Stimulated activated CD8-positive, alpha-beta memory T cell treated with anti-CD3 and anti-CD28 coated beads, Interleukin-15, amount 100 ng/mL, for 1 hour (primary cell): Measurements from ENCODE around the gene KCNJ11.

Source experiments
- DNase-seq: peaks from one replicate; pipeline ENCODE4 v3.0.0-alpha.2; 2020; ENCODE audit warnings: low read depth

Gene KCNJ11

DNA sequence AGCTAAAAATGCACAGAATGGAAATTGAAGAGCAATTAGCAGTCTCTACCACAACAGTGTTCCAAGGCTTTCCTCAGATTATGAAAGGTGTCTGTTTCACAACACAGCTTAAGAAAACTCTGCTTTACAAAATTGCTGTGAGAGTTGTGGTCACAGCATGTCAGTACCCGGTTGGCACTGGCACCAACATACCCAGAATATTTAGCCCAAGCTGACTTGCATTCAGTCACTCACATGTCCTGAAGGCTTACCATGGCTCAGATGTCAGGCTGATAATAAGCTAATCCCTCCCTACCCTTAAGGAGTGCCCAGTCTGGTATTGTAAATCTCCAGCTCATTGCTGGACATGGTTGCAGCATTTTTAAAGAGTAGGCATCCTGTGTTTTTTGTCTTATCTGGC, 22.0 kb downstream of the KCNJ11 start:
- DNase-seq: no peak

GRCh38 chr11:17354601-17354991, 33.9 kb downstream of the KCNJ11 start:
- DNase-seq: peak; percentile 41

DNA sequence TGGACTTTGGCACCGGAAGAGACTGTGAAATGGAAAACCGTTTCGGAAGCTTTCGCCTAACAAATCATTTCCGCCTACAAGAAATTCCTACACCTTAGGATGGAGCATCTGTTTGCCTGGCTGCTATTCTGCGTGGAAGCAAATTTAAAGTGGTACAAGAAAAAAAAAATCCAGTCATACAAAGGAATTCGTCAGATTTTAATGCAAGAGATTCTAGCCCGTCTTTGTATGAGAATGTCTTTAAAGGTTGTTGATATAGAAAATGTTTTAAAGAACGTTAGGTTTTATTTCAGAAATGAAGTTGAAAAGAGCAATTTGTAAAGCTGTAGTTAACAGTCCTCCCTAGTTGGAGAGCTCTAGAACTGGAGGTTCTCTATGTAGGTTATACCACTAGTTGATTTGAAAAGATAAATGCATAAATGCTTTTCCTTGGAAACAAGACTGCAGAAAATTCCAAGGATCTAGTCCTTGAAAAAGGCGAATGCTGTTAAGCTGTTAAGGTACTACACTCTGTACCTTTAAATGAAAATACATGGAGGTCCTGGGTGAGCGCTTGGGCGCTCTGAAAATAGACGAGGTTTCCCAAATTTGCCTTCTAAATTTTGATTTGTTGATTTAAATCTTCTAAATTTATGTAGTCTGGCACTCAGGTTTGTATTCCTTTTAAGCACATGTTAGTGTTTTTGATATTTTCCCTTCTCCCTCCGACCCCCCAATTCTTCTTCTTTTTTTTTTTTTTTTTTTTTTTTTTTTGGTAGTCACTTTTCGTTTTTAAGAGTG, 34.4 kb downstream of the KCNJ11 start:
- no peak for DNase-seq

GRCh38 chr11:17352950-17353820, 35.3 kb downstream of the KCNJ11 start:
- DNase-seq: no peak

DNA sequence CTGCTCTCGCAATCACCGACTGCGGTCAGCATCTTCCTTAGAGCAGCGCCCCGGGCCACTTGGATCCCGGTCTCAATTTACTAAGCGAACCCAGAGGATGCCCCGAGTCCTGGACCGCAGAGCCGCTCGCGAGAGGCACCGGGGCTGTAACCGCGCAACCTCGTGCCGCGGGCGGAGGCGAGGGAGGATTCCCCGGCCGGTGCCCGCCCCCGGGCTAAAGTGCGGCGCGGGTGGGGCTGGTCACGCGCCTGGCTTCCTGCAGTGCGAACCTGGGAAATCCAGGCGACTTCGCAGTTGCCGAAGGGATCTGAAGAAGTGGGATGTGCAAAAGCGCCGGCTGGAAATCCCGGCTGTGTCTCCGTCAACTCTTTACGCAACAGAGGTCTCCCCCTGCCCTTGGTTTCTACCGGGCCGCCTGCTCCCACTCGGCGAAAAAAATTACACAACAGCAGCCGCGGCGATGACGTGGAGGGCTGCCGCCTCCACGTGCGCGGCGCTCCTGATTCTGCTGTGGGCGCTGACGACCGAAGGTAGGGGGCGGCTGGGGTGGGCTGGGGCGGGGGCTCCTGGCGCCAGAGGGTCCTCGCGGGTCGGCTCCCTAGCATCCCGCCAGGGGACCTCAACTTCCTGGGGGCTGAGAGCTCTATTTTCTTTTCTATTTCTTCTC, 36.8 kb downstream of the KCNJ11 start, which contains the start of gene NCR3LG1:
NCR3LG1 (plus strand) TSS at position 291 of the 667 bp plus-strand sequence; CDS start at position 461, 170 bp downstream.
- DNase-seq: peak; percentile 22

- no peak for DNase-seq
Observed at GRCh38 chr11:17351172-17351509, 37.3 kb downstream of the KCNJ11 start.

DNA sequence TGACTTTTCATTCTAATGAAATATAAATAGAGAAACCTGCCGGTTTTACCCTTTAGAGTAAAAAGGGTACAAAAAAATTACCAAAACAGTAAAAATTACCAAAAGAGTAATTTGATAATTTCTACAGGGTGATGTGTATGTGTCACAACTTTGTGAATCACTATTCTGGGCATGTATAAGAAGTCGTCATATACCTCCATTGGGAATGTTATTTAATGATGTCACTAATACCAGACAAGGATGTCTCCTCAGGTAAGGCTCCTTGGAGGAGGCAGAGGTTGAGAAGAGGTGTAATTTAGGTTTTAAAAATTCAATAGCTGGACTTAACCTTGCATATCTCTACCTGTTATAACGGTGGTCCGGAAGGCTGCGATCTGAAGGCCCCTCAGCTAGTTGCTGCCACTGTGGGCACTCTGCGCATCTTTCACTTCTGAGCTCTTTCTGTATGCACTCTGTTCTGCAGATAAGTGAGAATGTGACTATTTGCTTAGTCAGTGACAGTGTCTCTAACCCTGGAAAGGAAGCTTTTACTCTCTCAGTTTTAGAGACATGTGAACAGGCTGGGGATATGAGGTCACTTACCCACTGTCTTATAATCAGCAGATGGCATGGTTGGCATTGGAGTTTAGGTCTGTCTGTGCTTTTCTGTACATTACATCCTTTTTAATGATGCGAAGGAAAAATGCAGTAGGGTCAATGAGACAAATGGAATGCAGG, 37.8 kb downstream of the KCNJ11 start:
- DNase-seq: no peak

GRCh38 chr11:17347676-17348075, 40.8 kb downstream of the KCNJ11 start:
- DNase-seq: no peak

DNA sequence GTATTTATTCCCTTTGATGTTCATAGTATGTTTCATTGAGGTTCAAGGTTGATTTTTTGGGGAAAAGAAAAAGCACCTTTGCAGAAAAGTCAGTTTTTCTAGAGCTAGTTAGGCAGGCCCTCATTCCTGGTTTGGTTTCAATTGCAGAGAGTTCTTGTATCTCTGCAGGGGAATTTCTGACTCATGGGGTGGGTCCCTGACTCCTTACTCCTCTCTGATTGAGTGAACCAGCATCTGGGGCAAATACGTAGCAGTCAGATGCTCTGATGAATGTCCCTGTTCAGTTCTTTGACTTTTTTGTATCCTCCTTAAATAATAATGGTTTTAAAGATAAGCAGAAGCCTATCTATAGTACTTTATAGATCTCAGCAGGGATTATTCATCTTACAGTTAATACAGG, 44.6 kb downstream of the KCNJ11 start:
- DNase-seq: no peak

GRCh38 chr11:17343257-17343656, 45.2 kb downstream of the KCNJ11 start:
- no peak for DNase-seq
